ENCODE measurements around the gene CC2D2A.
"Not testable (repeated sequence)": the region's sequence is repeated elsewhere in the genome, so short reads cannot be mapped to it uniquely, and the experiment has no call there.

Gene CC2D2A

DNA sequence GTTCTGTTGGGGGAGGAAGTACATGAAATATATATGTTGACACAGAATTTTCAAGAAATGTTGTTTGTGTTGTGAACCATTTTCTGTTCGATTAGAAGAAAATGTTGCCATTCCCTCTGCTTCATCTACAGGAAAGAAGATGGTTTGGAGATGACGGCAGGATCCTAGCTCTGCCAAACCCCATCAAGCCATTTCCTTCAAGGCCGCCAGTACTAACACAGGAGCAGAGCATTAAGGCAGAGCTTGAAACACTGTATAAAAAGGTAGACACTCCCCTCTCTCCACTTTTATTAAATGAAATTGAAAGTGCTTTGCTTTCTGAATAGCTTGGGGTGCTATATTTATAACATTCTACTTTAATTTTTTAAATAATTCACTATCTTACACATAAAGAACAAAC, 46.8 kb downstream of the CC2D2A start:
- DNase-seq (ENCODE audit: low read depth) = no peak

- DNase-seq (ENCODE audit: low read depth) = not testable (repeated sequence)
Measured at GRCh38 chr4:15517681-15518080, 48.0 kb downstream of the CC2D2A start.

DNA sequence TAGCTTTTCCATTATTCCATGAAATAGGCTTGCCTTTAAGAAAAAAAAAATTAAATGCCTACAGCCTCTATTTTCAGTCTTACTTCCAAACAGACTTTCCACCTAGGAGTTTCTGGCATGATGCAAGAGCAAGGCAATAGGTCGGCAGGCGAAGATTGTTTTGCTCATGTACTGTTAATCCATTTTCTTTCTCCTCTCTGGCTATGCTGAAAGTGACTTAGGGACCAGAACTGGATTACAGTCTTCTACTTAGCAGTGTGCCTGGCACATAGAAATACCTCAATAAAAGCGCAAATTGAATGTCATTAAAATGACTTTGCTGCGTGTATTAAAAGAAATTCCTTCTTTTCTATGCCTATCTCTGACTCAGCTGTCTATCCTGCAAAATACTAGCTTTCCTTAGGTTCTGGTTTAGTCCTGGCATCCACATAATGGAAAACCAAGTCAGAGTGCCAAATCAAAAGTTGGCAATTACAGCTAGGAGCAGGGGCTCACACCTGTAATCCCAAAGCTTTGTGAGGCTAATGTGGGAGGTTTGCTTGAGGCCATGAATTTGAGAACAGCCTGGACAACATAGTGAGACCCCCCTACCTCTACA, 51.9 kb downstream of the CC2D2A start:
- DNase-seq (ENCODE audit: low read depth) = no peak

- DNase-seq (ENCODE audit: low read depth) = no peak
Measured at GRCh38 chr4:15525080-15525479, 55.4 kb downstream of the CC2D2A start.

GRCh38 chr4:15526924-15527592, 57.4 kb downstream of the CC2D2A start:
- DNase-seq (ENCODE audit: low read depth) = no peak

- DNase-seq (ENCODE audit: low read depth) = no peak
Measured at GRCh38 chr4:15531792-15532191, 62.1 kb downstream of the CC2D2A start.

GRCh38 chr4:15533817-15534216, 64.1 kb downstream of the CC2D2A start:
- no peak for DNase-seq (ENCODE audit: low read depth)

GRCh38 chr4:15535599-15535998, 65.9 kb downstream of the CC2D2A start:
- DNase-seq (ENCODE audit: low read depth) = no peak

GRCh38 chr4:15536552-15537499, 67.1 kb downstream of the CC2D2A start:
- no peak for DNase-seq (ENCODE audit: low read depth)

DNA sequence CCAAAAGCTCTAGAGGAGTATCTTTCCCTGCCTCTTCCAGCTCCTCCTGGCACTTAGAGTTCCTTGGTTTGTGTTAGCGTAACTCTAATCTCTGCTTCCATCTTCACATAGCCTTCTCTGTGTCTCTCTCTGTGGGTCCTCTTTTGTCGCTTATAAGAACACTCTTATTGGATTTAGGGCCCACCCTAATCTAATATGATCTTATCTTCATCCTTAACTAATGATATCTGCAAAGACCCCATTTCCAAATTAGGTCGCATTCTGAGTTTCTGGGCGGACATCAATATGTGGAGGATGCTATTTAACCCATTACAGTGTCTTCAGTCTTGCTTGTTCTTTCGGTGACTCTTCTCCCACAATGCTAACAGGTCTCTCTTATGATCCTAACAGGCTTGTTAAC, 72.3 kb downstream of the CC2D2A start:
- no peak for DNase-seq (ENCODE audit: low read depth)

GRCh38 chr4:15542760-15543159, 73.1 kb downstream of the CC2D2A start:
- no peak for DNase-seq (ENCODE audit: low read depth)

DNA sequence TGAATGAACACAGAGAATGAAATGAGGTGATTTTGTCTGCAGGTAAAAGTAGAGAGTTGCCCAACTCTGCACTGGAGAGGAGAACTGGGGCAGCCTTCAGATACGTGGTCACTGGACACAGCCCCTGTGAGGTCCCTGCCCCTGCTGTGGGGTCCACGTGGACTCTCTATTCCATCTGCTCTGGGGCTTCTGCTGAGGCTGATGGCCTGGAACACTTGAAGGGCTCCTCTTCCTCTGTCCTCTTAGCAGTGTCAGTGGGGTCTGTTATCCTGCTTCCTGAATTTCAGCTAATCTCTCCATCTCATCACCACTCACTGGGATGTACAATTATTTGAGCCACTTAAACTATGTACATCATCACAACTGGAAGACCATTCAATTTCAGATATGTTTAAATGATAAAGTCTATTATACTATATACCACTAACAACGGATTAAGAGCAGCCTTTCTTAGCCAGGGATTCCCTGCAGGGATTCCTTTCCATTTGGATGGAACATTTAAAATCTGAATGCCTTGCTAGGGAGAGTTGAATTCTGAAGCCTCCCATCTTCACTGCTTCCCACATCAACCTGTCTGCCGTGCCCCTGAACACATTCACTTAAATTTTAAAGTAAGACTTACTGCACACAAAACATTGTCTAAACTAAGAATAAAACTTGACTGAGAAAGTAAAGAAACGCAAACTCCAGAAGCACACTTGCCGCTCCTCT, 74.0 kb downstream of the CC2D2A start:
- no peak for DNase-seq (ENCODE audit: low read depth)

GRCh38 chr4:15544248-15544729, 74.6 kb downstream of the CC2D2A start:
- DNase-seq (ENCODE audit: low read depth) = no peak

DNA sequence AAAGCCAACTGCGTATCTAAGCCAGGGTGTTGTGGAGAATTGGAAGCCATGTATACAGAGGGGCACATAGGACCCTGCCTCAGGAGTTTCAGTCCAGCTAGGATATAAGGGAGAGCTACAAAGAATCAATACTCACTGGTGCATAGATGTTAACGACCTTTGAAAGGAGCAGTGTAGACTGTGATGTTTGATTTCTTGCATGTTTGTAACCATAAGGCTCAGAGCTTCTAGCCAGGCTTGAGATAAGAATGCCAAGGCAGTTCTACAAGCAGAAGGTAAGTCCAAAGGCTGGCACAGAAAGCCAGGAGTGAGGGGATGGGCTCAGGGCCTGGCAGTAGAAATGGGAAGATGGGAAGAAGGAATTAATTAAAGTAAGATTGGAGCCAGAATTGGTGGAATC, 75.7 kb downstream of the CC2D2A start:
- no peak for DNase-seq (ENCODE audit: low read depth)

DNA sequence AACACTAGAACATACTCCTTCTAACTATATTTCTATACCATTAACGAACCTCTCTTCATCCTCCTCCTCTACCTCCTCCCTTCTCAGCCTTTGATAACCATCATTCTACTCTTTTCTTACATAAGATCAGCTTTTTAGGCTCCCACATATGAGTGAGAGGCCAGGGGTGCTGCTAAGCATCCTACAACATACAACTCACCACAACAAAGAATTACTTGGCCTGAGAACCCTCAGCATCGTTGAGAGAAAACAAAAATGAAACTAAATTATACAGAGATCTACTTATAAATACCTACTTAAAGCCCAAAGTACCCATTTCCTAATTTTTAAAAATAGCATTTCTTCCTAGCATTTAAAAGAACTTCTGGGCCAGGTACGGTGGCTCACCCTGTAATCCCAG, 77.7 kb downstream of the CC2D2A start:
- DNase-seq (ENCODE audit: low read depth) = no peak

GRCh38 chr4:15550491-15550890, 80.8 kb downstream of the CC2D2A start:
- DNase-seq (ENCODE audit: low read depth) = no peak

DNA sequence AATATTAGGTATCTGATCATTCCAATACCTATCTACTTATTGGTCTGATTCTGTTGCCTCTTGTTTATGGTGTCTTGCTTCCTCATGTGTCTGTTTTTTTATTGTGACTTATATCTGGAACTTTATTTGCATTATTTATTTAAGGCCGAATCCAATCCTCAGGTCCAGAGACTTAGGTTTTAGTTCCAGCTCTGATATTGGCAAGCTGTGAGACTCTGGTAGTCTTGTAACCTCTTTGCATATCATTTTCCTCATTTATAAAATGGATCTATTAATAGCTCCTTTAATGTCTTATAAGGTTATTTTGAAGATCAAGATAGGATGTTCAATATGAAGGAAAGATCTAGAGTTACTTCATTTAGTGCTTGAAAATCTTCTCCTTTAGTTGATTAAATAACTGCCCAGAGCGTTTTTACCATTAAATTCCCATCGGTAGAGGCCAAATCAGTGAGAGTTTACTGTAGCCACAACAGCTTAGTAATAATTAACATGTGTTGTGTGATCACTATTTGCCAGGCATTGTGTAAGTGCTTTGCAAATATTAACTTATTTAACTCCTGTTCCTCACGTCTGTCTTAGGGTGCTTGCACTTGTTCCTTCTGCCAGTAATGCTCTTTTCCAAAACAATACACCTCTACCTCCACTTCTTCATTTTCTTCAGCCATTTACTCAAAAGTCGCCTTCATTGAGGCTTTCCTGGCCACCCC, 82.2 kb downstream of the CC2D2A start:
- DNase-seq (ENCODE audit: low read depth) = no peak

GRCh38 chr4:15552557-15553362, 83.1 kb downstream of the CC2D2A start:
- DNase-seq (ENCODE audit: low read depth) = no peak

DNA sequence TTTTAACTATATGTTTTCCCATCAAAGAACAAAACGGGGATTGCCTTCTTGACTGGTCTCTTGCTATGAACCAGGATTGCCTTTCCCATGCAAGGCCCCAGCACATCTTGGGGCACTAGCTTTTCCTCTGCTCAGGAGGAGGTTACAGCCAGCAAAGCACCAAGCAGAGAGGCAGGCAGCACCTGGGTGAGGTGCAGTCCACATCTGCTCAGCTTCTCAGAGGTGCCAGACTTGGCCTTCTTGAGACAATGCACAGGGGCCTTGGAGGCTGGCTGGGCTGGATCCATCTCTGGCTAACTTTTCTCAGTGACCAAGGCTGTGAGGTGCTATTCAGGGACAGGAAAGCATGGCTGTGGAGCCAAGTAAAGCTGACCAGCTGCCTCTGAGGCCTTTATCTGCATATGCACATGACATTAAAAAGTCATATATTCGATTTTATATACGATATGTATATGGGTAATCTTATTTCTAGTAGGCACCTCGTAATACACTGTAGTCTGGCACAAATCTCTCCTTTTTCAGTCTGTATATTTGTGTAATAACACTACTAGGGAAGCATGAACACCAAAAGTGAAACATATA, 86.9 kb downstream of the CC2D2A start:
- DNase-seq (ENCODE audit: low read depth) = no peak
